DND-41 (cell line): ENCODE measurements around the gene HUNK.

ENCODE experiments used
- ATAC-seq: fragments of 200-7000 bp; cut with Tn5 transposase; 3 replicates; pipeline ENCODE4 v1.9.1; 2021; ENCODE audit warnings: low read depth; ENCODE audit not compliant: insufficient read depth
- DNase-seq: peaks from one replicate; pipeline ENCODE4 v3.0.0-alpha.2; 2020
- H2AFZ ChIP-seq: 2 replicates; pipeline ENCODE4 v1.6.0; 2012; ENCODE audit warnings: low read depth, low read length
- H3K27ac ChIP-seq: 2 replicates; pipeline ENCODE4 v1.5.1; 2012; ENCODE audit warnings: low read length, inconsistent platforms
- H3K27me3 ChIP-seq: fragments of 200-600 bp; sonication (generic); 2 replicates; pipeline ENCODE4 v1.6.0; 2012; ENCODE audit warnings: low read length, mild to moderate bottlenecking, inconsistent platforms; ENCODE audit not compliant: insufficient read depth, poor library complexity
- H3K36me3 ChIP-seq: 2 replicates; pipeline ENCODE4 v1.5.1; 2012; ENCODE audit warnings: low read length, inconsistent platforms; ENCODE audit not compliant: insufficient read depth
- H3K4me1 ChIP-seq: 2 replicates; pipeline ENCODE4 v1.5.1; 2012; ENCODE audit warnings: mild to moderate bottlenecking, low read length; ENCODE audit not compliant: insufficient read depth
- H3K4me2 ChIP-seq: 2 replicates; pipeline ENCODE4 v1.6.0; 2012; ENCODE audit warnings: mild to moderate bottlenecking, moderate library complexity, low read length, inconsistent platforms; ENCODE audit not compliant: insufficient read depth
- H3K4me3 ChIP-seq, 2 experiments: fragments of 200-600 bp in 1 of 2; shearing (Covaris generic) in 1 of 2; 2 replicates each; pipeline ENCODE4 v1.5.1; 2012 to 2016; ENCODE audit warnings: inconsistent platforms in 2 of 2, low read length in 2 of 2, mild to moderate bottlenecking in 2 of 2, low read depth in 1 of 2, moderate library complexity in 1 of 2
- H3K79me2 ChIP-seq: 2 replicates; pipeline ENCODE4 v1.6.0; 2012; ENCODE audit warnings: low read length, inconsistent platforms; ENCODE audit not compliant: insufficient read depth
- H3K9ac ChIP-seq: 2 replicates; pipeline ENCODE4 v1.6.0; 2012; ENCODE audit warnings: low read depth, mild to moderate bottlenecking, inconsistent platforms, low read length, moderate library complexity
- H3K9me3 ChIP-seq: 2 replicates; pipeline ENCODE4 v1.5.1; 2012; ENCODE audit warnings: low read length, moderate library complexity, mild to moderate bottlenecking, inconsistent platforms; ENCODE audit not compliant: insufficient read depth, severe bottlenecking
- H4K20me1 ChIP-seq: 2 replicates; pipeline ENCODE4 v1.6.0; 2012; ENCODE audit warnings: low read length; ENCODE audit not compliant: insufficient read depth
- CTCF ChIP-seq: IDR thresholded peaks from 2 replicates; pipeline ENCODE4 v1.5.1; 2012; ENCODE audit warnings: borderline replicate concordance, low read length, moderate library complexity, mild to moderate bottlenecking; ENCODE audit not compliant: poor library complexity, severe bottlenecking; ENCODE audit errors: extremely low read depth
- EZH2 ChIP-seq: IDR thresholded peaks from 3 replicates; pipeline ENCODE4 v1.6.1; 2012; ENCODE audit warnings: borderline replicate concordance, low read depth, mild to moderate bottlenecking, moderate library complexity, low read length, inconsistent platforms; ENCODE audit not compliant: severe bottlenecking

HUNK gene

GRCh38 chr21:32043458-32043857 lies 170.6 kb downstream of the HUNK start:
- DNase-seq (no peak), ATAC-seq (no peak)
- Histone ChIP-seq H3K4me2 (no peak overlapping the region), H3K9me3 (peaks cover 4% of the 10 kb centered on the region), H3K4me1 (no peaks in the 10 kb centered on the region), H3K9ac (no peak overlapping the region), H3K4me3 (no peak overlapping the region), H3K36me3 (no peaks in the 10 kb centered on the region), H4K20me1 (no peaks in the 10 kb centered on the region), H3K27me3 (no peaks in the 10 kb centered on the region), H2AFZ (no peak overlapping the region), H3K27ac (no peak overlapping the region), H3K79me2 (no peaks in the 10 kb centered on the region)
- TF ChIP-seq CTCF (no peak), EZH2 (no peak)

- no peaks in the 10 kb centered on the region for H3K27me3 ChIP-seq
- no peak for ATAC-seq
- H2AFZ ChIP-seq = no peak overlapping the region
- no peak overlapping the region for H3K4me3 ChIP-seq
- peaks cover 4% of the 10 kb centered on the region for H3K9me3 ChIP-seq
- H3K79me2 ChIP-seq = no peaks in the 10 kb centered on the region
- H3K4me1 ChIP-seq = no peaks in the 10 kb centered on the region
- no peak overlapping the region for H3K27ac ChIP-seq
- TF ChIP-seq CTCF (no peak), EZH2 (no peak)
- no peak overlapping the region for H3K9ac ChIP-seq
- no peaks in the 10 kb centered on the region for H3K36me3 ChIP-seq
- H4K20me1 ChIP-seq = no peaks in the 10 kb centered on the region
- no peak overlapping the region for H3K4me2 ChIP-seq
- no peak for DNase-seq
Measured at GRCh38 chr21:32044205-32045180, 171.7 kb downstream of the HUNK start.

- no peak for ATAC-seq
Measured at GRCh38 chr21:32046191-32046590, 173.4 kb downstream of the HUNK start.

More at GRCh38 chr21:32046191-32046590, 173.4 kb downstream of the HUNK start:
- Histone ChIP-seq H3K4me2 (no peak overlapping the region), H3K27ac (no peak overlapping the region), H2AFZ (no peak overlapping the region), H3K9ac (no peak overlapping the region), H3K79me2 (no peaks in the 10 kb centered on the region), H3K27me3 (no peaks in the 10 kb centered on the region), H3K9me3 (peaks cover 4% of the 10 kb centered on the region), H4K20me1 (no peaks in the 10 kb centered on the region), H3K4me3 (no peak overlapping the region), H3K4me1 (no peaks in the 10 kb centered on the region), H3K36me3 (no peaks in the 10 kb centered on the region)
- no peak for DNase-seq
- TF ChIP-seq EZH2 (no peak), CTCF (no peak)
